ENCODE measurements around the gene KCNH5. TPM values are rescaled to one million over a fixed set of nuclear protein-coding genes. Genes with fewer than 3 reads are reported as not detected.

The KCNH5 gene
- total and polyA plus RNA-seq, 4 donors, result 3.5 to 17.9 (median 3.9) TPM

DNA sequence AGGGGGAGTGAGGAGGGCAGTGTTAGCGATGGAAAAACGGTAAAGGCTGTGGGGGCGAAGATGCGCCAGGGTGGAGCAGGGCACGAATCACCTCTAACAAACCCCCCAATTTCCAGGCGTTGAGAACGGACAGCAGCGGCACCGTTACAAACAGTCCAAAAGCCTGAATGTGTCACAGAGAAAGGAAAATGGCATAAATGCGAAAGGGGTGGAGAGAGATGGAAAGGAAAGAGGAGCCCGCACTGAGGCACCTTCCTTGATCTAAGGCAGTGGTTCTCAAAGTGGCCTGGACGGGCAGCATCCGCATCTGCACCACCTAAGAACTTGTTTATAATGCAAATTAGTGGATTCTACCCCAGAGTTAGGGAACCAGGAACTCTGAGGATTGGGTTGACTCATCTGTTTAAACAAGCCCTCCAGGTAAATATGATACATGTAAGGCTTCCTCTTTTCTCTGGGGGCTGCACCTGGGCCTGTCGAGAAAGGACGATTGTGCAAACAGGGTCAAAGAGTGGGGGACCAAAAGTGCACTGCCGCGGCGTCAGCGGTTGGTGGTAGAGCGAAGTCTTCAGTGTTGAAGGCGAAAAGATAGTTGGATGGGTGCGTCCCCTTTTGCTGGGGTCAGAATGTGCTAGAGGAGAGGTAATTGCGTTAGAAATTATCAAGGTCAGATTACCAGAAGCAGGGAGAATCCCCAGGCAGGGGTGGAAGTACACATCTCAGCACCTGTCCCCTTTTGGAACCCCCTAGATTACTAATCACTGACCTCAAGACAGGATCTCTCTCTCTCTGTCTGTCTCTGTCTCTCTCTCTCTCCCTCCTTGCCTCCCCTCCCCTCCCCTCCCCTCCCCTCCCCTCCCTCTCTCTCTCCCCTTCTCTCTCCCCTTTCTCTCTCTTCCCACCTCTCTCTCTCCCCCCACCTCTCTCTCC lies 1.3 kb upstream of the KCNH5 start:
- Histone ChIP-seq H3K27me3 (ENCODE audit: control insufficient read depth, insufficient read depth, low read length) (peaks cover 24% of the 10 kb centered on the region), H3K4me1 (ENCODE audit: control insufficient read depth, insufficient read depth, low read length) (peaks cover 14% of the 10 kb centered on the region), H3K36me3 (ENCODE audit: control insufficient read depth, insufficient read depth, low read length) (no peaks in the 10 kb centered on the region), H3K27ac (ENCODE audit: low read depth, low read length) (no peak overlapping the region), H3K9me3 (ENCODE audit: control insufficient read depth, insufficient read depth, low read length) (no peaks in the 10 kb centered on the region), H3K4me3 (ENCODE audit: low read depth, low read length) (peak overlapping the region; percentile 56)
- WGBS (ENCODE audit: insufficient coverage), result 25% methylated on average over 9 of the region's 23 CpGs
- DNase-seq (ENCODE audit: low read depth in 4 of 6, low spot score in 6 of 6), result peak in 1 of 6 donors; percentile 59

DNA sequence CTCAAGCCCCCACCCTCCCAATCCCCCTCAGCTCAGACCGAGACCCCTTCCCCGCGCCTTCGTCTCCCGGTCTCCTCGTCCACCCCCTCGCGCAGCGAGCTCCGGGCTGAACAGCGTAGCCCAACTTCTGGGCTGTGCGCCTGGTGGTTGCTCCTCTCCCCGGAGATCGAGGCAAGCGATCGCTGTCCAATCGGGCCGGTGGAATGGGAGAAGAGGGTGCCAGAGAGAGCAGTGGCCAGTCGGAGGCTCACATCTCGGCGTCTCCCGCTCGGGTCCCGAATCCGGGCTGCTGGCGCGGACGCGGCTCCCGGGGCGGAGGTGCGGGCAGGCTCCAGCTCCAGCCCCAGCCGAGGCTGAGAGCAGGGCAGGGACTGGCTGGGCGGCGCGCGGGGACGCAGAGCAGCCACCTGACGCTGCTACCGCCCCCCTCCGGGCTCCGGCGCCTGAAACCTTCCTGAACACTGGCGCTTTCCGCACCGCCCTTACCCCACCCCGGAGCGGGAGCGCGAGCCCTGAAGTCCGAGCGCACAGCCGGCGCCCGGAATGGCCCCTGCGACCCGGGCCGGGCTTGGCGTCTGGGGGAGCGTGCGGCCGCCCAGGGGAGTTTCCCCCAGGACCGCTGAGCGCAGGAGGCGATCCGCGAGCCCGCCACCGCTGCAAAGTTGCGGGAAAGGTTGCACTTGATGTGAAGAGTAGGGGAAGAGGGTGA lies 508 bp upstream of the KCNH5 start:
- peak overlapping the region; percentile 56 for H3K4me3 ChIP-seq (ENCODE audit: low read depth, low read length)
- peaks cover 24% of the 10 kb centered on the region for H3K27me3 ChIP-seq (ENCODE audit: control insufficient read depth, insufficient read depth, low read length)
- peak in 5 of 6 donors; percentile 24 to 89 (median 42) for DNase-seq (ENCODE audit: low read depth in 4 of 6, low spot score in 6 of 6)
- no peaks in the 10 kb centered on the region for H3K9me3 ChIP-seq (ENCODE audit: control insufficient read depth, insufficient read depth, low read length)
- peak overlapping the region; percentile 64 for H3K27ac ChIP-seq (ENCODE audit: low read depth, low read length)
- H3K36me3 ChIP-seq (ENCODE audit: control insufficient read depth, insufficient read depth, low read length), result no peaks in the 10 kb centered on the region
- H3K4me1 ChIP-seq (ENCODE audit: control insufficient read depth, insufficient read depth, low read length), result peaks cover 14% of the 10 kb centered on the region
- WGBS (ENCODE audit: insufficient coverage), result 0% methylated on average over 70 of the region's 70 CpGs

DNA sequence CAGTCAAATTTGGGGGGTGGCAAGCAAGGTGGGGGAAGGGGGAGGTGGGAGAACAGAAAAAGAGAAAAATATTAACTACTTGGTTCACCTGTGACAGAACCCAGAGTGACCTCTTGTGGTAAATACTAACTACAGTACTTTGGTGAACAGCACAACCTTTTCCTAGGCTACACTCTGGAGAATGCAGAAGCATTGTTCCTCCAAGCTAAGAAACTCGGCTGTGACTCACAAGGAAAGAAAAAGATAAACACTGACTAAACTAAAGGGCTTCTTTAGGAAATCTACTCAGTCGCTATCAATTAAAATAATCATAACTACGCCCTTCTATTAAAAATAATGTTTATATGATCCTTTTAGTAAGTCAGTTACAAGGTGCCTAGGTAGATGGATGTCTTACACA lies 5.4 kb downstream of the KCNH5 start:
- no CpG with 5 or more reads among the region's 3 CpGs for WGBS (ENCODE audit: insufficient coverage)
- no peak overlapping the region for H3K4me3 ChIP-seq (ENCODE audit: low read depth, low read length)
- H3K27me3 ChIP-seq (ENCODE audit: control insufficient read depth, insufficient read depth, low read length), result peaks cover 7% of the 10 kb centered on the region
- H3K9me3 ChIP-seq (ENCODE audit: control insufficient read depth, insufficient read depth, low read length), result no peaks in the 10 kb centered on the region
- peak in 3 of 6 donors; percentile 45 to 92 (median 50) for DNase-seq (ENCODE audit: low read depth in 4 of 6, low spot score in 6 of 6)
- H3K27ac ChIP-seq (ENCODE audit: low read depth, low read length), result no peak overlapping the region
- H3K36me3 ChIP-seq (ENCODE audit: control insufficient read depth, insufficient read depth, low read length), result no peaks in the 10 kb centered on the region
- H3K4me1 ChIP-seq (ENCODE audit: control insufficient read depth, insufficient read depth, low read length), result peaks cover 2% of the 10 kb centered on the region

DNA sequence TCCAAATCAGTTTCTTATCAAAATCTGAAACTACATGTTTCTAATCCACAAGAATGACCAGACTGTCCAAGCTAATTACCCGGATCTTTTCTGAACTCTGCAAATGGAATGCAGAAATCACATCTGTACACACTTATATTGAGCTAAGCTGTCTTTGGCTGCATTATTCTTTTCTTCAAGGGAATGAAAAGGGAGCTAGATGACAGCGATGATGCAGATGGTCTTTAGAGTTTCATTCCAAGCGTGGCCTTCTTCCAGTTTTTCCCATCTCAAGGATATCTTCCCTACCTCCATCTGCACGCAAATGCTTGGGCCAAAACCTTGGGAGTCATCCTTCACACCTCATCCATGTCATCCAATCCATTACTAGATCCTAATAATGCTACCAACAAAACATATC lies 12.6 kb downstream of the KCNH5 start:
- Histone ChIP-seq H3K4me3 (ENCODE audit: low read depth, low read length) (no peak overlapping the region), H3K9me3 (ENCODE audit: control insufficient read depth, insufficient read depth, low read length) (no peaks in the 10 kb centered on the region), H3K36me3 (ENCODE audit: control insufficient read depth, insufficient read depth, low read length) (no peaks in the 10 kb centered on the region), H3K27me3 (ENCODE audit: control insufficient read depth, insufficient read depth, low read length) (no peaks in the 10 kb centered on the region), H3K4me1 (ENCODE audit: control insufficient read depth, insufficient read depth, low read length) (no peaks in the 10 kb centered on the region), H3K27ac (ENCODE audit: low read depth, low read length) (no peak overlapping the region)
- no peak for DNase-seq (ENCODE audit: low read depth in 4 of 6, low spot score in 6 of 6)
- 100% methylated on average over 2 of the region's 4 CpGs for WGBS (ENCODE audit: insufficient coverage)

DNA sequence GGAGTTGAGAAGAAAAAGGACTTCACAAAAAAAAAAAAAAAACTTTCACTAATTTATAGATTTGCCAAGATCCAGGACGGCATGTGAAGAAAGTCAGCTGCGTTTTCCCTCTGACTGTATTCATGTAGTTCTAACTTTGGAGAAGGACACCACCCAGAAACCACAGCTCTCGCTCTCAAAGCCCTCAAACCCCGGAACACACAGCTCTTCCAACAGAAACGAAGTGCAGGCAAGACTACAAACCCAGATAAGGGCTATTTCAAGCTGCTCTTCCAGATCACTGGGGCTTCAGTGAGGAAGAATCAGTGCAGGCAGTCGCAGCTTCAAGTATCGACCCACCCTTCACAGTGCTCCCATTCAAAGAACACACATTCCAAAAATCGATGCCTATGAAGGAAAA lies 13.2 kb downstream of the KCNH5 start:
- no peak for DNase-seq (ENCODE audit: low read depth in 4 of 6, low spot score in 6 of 6)
- no peaks in the 10 kb centered on the region for H3K4me1 ChIP-seq (ENCODE audit: control insufficient read depth, insufficient read depth, low read length)
- no peak overlapping the region for H3K4me3 ChIP-seq (ENCODE audit: low read depth, low read length)
- no peaks in the 10 kb centered on the region for H3K9me3 ChIP-seq (ENCODE audit: control insufficient read depth, insufficient read depth, low read length)
- no peak overlapping the region for H3K27ac ChIP-seq (ENCODE audit: low read depth, low read length)
- no peaks in the 10 kb centered on the region for H3K27me3 ChIP-seq (ENCODE audit: control insufficient read depth, insufficient read depth, low read length)
- WGBS (ENCODE audit: insufficient coverage), result 68% methylated on average over 6 of the region's 8 CpGs
- H3K36me3 ChIP-seq (ENCODE audit: control insufficient read depth, insufficient read depth, low read length), result no peaks in the 10 kb centered on the region

DNA sequence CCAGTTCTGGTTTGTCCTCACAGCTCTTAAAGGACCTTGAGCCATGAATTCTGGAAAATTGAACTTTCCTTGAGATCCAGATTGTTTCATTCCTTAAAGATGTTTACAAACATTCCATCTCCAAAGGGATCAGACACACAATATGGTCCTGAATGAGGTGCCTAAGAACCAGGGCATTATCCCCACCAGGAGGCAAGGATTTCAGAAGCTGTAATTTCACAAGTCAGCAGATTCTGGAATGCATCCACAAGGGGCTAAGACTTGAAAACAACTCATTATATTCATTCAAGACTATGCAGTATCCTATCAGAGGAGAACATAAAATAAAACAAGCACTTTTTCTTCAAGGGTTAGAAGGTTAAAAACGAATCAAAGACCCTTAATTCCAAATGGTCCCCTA lies 15.1 kb downstream of the KCNH5 start:
- Histone ChIP-seq H3K27ac (ENCODE audit: low read depth, low read length) (no peak overlapping the region), H3K4me1 (ENCODE audit: control insufficient read depth, insufficient read depth, low read length) (no peaks in the 10 kb centered on the region), H3K36me3 (ENCODE audit: control insufficient read depth, insufficient read depth, low read length) (no peaks in the 10 kb centered on the region), H3K4me3 (ENCODE audit: low read depth, low read length) (no peak overlapping the region), H3K27me3 (ENCODE audit: control insufficient read depth, insufficient read depth, low read length) (no peaks in the 10 kb centered on the region), H3K9me3 (ENCODE audit: control insufficient read depth, insufficient read depth, low read length) (peaks cover 1% of the 10 kb centered on the region)
- WGBS (ENCODE audit: insufficient coverage), result no CpG with 5 or more reads among the region's 1 CpG
- DNase-seq (ENCODE audit: low read depth in 4 of 6, low spot score in 6 of 6), result no peak

DNA sequence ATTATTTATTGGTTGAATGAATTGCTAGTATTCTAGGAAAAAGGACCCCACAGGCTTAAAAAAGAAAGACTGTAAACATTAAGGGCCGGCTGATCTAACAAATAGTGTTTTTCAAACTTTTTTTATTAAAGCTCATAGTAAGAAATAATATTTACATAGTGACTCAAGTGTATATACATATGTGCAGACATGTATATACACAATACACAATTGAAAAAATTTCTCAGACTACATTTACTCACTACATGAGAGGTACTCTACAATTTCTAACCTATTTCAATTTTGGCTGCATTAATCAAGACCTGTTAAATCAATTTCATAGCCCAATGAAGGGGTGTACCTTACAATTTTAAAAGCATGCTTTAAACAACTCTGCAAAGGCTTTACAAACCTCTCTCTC lies 17.5 kb downstream of the KCNH5 start:
- Histone ChIP-seq H3K36me3 (ENCODE audit: control insufficient read depth, insufficient read depth, low read length) (no peaks in the 10 kb centered on the region), H3K4me3 (ENCODE audit: low read depth, low read length) (no peak overlapping the region), H3K9me3 (ENCODE audit: control insufficient read depth, insufficient read depth, low read length) (peaks cover 1% of the 10 kb centered on the region), H3K27ac (ENCODE audit: low read depth, low read length) (no peak overlapping the region), H3K4me1 (ENCODE audit: control insufficient read depth, insufficient read depth, low read length) (no peaks in the 10 kb centered on the region), H3K27me3 (ENCODE audit: control insufficient read depth, insufficient read depth, low read length) (no peaks in the 10 kb centered on the region)
- no peak for DNase-seq (ENCODE audit: low read depth in 4 of 6, low spot score in 6 of 6)
- no CpG with 5 or more reads among the region's 1 CpG for WGBS (ENCODE audit: insufficient coverage)

DNA sequence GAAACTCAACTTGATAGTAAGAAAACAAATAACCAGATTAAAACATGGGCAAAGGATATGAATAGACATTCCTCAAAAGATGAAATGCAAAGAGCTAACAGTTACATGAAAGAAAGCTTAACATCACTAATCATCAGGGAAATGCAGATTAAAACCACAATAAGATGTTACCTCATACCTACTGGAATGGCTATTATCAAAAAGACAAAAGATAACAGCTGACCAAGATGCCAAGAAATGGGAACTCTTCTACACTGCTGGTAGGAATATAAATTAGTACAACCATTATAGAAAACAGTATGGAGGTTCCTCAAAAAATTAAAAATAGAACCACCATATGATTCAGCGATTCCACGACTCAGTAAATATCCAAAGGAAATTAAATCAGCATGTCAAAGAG lies 18.8 kb downstream of the KCNH5 start:
- whole genome bisulfite sequencing (ENCODE audit: insufficient coverage), result no CpG with 5 or more reads among the region's 2 CpGs
- Histone ChIP-seq H3K36me3 (ENCODE audit: control insufficient read depth, insufficient read depth, low read length) (no peaks in the 10 kb centered on the region), H3K4me3 (ENCODE audit: low read depth, low read length) (no peak overlapping the region), H3K27ac (ENCODE audit: low read depth, low read length) (no peak overlapping the region), H3K27me3 (ENCODE audit: control insufficient read depth, insufficient read depth, low read length) (no peaks in the 10 kb centered on the region), H3K4me1 (ENCODE audit: control insufficient read depth, insufficient read depth, low read length) (no peaks in the 10 kb centered on the region), H3K9me3 (ENCODE audit: control insufficient read depth, insufficient read depth, low read length) (peaks cover 1% of the 10 kb centered on the region)
- DNase-seq (ENCODE audit: low read depth in 4 of 6, low spot score in 6 of 6), result no peak

DNA sequence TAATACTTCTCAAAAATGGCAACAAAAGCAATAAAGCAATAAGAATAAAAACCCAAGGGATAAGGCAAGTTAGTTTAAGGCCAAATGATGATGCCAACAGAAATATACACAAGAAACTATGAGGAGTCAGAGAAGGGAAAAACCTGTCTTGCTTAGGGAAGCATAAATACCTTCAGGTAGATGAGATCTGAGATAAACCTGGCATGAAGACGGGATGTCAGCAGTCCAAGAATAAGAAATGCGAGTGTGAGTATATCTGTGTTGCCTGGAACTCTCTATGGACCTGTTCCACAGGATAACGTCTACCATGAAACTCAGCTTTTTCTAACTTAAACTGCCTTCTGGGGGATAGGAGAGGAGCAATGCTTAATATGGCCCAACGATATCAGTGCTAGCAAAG lies 30.6 kb downstream of the KCNH5 start:
- Histone ChIP-seq H3K4me1 (ENCODE audit: control insufficient read depth, insufficient read depth, low read length) (no peaks in the 10 kb centered on the region), H3K36me3 (ENCODE audit: control insufficient read depth, insufficient read depth, low read length) (no peaks in the 10 kb centered on the region), H3K27ac (ENCODE audit: low read depth, low read length) (no peak overlapping the region), H3K4me3 (ENCODE audit: low read depth, low read length) (no peak overlapping the region), H3K9me3 (ENCODE audit: control insufficient read depth, insufficient read depth, low read length) (no peaks in the 10 kb centered on the region), H3K27me3 (ENCODE audit: control insufficient read depth, insufficient read depth, low read length) (no peaks in the 10 kb centered on the region)
- 93% methylated on average over 2 of the region's 4 CpGs for WGBS (ENCODE audit: insufficient coverage)
- DNase-seq (ENCODE audit: low read depth in 4 of 6, low spot score in 6 of 6), result no peak
